ENCODE data around the gene AJAP1.

DNA sequence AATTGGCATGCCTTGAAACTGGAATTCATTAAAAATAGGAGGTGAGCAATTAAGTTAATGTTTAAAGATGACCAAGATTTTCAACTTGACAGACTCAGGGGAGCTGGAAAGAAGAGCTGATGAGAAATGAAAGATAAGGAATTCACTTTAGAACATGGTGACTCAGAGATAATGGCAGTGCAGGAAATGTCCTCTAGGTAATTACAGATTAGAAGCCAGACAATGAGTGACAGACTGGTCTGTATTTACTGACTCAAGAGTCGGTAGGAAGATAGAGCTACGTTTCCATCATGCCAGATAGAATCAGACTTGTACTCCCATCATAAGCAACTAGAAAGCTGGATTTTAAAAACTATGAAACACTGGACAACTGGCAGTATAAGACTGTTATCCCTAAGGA is 151.6 kb downstream of the AJAP1 start:
- TF ChIP-seq, protein P1, sequence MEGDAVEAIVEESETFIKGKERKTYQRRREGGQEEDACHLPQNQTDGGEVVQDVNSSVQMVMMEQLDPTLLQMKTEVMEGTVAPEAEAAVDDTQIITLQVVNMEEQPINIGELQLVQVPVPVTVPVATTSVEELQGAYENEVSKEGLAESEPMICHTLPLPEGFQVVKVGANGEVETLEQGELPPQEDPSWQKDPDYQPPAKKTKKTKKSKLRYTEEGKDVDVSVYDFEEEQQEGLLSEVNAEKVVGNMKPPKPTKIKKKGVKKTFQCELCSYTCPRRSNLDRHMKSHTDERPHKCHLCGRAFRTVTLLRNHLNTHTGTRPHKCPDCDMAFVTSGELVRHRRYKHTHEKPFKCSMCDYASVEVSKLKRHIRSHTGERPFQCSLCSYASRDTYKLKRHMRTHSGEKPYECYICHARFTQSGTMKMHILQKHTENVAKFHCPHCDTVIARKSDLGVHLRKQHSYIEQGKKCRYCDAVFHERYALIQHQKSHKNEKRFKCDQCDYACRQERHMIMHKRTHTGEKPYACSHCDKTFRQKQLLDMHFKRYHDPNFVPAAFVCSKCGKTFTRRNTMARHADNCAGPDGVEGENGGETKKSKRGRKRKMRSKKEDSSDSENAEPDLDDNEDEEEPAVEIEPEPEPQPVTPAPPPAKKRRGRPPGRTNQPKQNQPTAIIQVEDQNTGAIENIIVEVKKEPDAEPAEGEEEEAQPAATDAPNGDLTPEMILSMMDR (conservative IDR thresholded peaks at IDR 0.05 in 1 of 2, IDR thresholded peaks at IDR 0.05 in 1 of 2; ENCODE audit: low read depth in 1 of 2, low read length in 2 of 2) = no peak
- no peak for TF ChIP-seq EZH2 (IDR thresholded peaks at IDR 0.05; ENCODE audit: low read length, missing control alignments)

All from fibroblast of lung (primary cell).